NCI-H2196 treated with DMSO at 0.1 percent for 48 hours (cell line): ENCODE data around the gene BTN3A1.
"Not testable (repeated sequence)": the region's sequence is repeated elsewhere in the genome, so short reads cannot be mapped to it uniquely, and the experiment has no call there.

Experiments used
- DNase-seq: peaks from one replicate; lab custom pipeline; 2025; ENCODE audit not compliant: unreplicated experiment; lab: John Stamatoyannopoulos, UW

Gene BTN3A1

DNA sequence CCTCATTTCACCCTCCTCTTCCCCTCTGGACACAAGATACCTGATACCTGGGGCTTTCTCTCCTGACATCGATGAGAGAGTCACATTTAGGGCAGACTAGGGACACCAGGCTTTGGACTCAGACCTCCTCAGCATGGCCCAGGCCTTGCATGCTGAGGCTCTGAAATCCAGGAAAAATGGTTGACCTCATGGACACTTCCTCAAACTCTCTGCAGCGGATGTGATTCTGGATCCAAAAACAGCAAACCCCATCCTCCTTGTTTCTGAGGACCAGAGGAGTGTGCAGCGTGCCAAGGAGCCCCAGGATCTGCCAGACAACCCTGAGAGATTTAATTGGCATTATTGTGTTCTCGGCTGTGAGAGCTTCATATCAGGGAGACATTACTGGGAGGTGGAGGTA, 10.9 kb downstream of the BTN3A1 start:
- DNase-seq = no peak

DNA sequence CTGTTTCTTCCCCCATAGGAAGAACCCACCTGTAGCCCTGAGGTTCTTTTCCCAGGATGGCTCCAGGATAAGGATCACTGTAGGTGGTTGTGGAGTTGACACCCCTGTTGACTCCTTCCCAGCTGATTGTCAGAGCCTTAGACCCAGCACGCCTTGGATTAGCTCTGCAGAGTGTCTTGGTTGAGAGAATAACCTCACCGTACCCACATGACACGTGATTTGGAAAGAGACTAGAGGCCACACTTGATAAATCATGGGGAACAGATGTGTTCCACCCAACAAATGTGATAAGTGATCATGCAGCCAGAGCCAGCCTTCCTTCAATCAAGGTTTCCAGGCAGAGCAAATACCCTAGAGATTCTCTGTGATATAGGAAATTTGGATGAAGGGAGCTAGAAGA, 12.2 kb downstream of the BTN3A1 start:
- DNase-seq = no peak

- DNase-seq = no peak
Measured at GRCh38 chr6:26415036-26415614, 13.1 kb downstream of the BTN3A1 start.

DNA sequence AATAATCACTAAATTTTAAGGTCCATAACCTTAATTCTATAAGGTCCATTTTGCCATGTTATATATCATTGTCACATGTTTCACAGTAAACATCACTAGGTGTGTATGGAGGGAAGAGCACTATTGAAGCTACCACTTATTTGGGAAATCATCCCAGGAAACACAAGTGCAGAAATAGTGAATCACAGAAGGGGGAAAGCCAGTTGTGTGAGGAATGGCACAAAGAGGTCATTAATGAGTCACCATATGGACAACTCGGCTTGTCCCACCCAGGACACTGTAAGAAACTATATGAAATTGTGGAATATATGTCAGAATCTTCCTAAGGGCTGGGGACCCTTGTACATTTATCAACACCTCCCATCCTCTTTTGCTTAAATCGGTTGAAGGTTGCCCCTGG, 13.7 kb downstream of the BTN3A1 start:
- DNase-seq = no peak

DNA sequence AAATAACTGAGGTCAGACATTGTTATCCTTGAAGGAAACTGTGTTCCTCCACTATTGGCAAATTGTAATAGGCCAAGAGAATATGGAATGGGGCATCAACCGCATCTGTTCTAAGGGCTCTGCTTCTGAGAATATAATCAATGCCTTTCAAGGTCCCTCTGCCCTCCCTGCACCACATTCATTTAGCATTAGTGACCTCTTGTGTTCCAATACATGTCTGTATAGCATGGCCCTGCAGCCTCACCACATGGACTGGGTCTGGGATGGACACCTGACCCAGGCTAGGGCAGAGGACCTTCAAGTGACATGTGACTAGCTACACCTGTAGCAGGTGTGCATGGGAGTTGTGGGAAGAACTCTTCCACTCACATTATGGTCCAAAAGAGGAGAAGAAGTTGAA, 14.2 kb downstream of the BTN3A1 start:
- no peak for DNase-seq

DNA sequence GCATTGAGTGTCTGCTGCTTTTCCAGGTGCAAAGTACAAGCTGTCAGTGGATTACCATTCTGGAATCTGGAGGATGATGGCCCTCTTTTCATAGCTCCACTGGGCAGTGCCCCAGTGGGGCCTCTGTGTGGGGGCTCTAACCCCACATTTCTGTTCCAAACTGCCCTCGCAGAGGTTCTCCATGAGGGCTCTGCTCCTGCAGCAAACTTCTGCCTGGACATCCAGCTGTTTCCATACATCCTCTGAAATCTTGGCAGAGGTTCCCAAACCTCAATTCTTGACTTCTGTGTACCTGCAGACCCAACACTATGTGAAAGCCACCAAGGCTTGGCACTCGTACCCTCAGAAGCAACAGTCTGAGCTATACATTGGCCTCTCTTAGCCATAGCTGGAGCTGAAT, 16.0 kb downstream of the BTN3A1 start:
- DNase-seq = not testable (repeated sequence)

GRCh38 chr6:26418795-26419194, 16.7 kb downstream of the BTN3A1 start:
- not testable (repeated sequence) for DNase-seq

GRCh38 chr6:26420688-26421171, 18.7 kb downstream of the BTN3A1 start:
- no peak for DNase-seq

DNA sequence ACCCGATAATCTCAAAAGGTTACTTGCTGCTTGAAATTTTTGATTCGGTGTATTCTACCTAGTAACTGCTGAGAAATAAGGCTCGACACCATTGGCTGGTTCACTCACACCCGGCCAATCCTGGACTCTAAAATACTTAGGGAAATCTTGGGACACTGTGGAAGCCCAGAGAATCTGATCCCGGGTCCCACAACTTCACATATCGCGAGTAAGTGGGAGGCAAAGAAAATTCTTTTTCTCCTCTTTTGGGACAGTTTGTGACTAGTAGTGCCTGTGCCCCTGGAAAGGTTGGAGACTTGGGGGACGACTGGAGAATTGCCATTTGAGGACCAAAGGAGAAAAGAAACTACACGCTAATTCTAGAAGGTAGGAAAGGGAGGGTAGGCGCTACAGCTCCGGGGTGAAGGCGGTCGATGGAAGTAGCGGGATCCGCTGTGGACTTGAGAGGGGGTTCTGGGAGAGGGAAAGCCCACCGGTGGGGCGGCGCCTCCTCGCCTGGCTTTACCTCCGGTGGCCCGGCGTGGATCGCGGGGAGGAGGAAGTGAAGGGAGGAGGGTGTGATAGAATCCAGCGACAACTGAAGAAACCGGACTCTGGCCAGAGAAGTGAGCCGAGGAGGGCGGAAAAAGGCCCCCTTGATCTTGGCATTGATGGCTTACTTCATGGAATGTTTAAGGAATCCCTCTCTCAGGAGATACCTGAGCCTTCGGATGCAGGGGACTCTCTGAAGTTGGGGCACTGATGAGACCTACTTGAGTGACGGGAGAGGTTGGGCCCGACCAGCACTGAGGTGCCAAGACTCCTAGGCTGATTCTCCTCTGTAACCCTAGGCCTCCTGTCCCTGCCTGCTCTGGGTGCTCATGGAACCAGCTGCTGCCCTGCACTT, 19.4 kb downstream of the BTN3A1 start:
- DNase-seq = peak; percentile 67

DNA sequence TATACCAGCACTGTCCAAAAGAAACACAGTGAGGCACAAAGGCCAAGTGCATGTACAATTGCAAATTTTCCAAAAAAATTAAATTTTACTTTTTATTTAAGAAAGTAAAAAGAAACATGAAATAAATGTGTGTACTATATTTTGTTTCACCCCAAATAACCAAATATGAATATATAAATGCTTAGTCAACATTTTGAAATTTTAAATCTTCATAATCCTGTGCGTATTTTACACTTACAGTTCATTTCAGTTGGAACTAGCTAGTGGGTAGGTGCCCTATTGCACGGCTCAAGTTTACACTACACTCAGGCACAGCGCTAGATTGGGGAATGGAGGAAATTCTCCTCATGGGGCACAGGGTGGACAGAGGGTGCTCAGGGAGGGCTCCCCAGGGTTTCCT, 20.3 kb downstream of the BTN3A1 start:
- DNase-seq = no peak

DNA sequence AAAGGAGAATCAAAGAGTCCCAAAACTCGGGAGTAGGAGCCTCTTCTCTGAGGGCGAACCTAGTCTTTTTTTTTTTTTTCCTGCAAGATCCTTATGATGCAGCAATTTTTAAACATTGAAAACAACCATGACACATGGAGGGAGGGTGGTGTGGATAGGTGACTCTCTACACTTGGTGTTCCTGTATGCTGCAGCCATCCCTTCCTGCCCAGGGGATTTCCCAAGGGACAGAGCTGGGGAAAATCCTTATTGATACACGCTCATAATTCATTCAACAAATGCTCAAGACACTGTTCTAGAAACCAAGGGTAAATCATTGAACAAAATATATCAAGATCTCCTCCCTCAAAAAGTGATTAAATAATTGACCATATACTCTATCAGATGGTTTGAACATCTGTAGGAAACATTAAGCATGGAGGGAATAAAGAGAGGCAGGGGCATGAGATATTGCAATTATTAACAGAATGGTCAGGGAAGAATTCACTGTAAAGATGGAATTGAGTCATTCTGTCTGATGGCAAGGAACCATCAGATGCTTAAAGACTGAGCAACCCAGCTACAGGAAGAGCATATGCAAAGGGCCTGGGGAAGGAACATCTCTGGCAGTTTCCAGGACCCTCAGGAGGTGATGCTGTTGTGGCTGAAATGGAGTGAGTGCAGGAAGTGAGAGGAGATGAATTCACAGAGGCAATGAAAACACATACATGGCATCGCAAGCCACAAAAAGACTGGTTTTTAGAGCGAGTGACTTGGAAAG, 24.8 kb downstream of the BTN3A1 start:
- no peak for DNase-seq

DNA sequence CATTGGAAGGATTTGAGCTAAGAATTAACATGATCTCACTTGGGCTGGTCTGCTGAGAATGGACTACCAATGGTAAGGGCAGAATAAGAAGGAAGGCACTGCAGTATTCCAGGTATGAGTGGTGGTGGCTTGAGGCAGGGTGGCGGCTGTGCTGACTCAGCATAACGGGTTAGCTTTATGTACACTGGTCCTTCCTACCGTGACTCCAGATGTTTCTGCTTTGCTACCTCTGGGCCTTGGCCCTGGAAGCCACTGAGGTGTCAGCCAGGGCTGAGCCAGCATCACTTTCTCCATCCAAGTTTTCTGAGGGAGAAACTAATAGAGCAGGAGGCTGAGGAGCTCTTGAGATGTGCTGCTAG, 25.4 kb downstream of the BTN3A1 start:
- DNase-seq = no peak

DNA sequence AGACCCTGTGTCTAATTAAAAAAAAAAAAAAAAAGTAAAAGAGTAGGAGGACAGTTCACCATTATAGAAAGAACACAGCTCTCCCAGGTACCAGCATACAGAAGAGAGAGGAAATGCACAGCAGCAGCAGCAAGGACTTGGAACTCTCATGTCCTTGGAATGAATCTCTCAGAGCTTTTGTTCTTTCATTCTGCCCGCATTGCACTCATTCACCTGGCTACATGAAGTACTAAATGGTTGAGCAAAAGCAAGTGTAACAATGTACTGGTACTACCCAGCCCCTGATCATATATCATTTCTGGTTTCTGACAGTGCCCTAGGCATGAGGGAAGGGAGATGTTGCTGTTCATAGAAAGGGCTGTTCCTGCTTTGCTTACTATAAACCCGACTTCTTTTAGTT, 26.1 kb downstream of the BTN3A1 start:
- no peak for DNase-seq

GRCh38 chr6:26430787-26431186, 28.7 kb downstream of the BTN3A1 start:
- DNase-seq = no peak

- no peak for DNase-seq
Measured at GRCh38 chr6:26431258-26432172, 29.4 kb downstream of the BTN3A1 start.

- no peak for DNase-seq
Measured at GRCh38 chr6:26432627-26433201, 30.6 kb downstream of the BTN3A1 start.

DNA sequence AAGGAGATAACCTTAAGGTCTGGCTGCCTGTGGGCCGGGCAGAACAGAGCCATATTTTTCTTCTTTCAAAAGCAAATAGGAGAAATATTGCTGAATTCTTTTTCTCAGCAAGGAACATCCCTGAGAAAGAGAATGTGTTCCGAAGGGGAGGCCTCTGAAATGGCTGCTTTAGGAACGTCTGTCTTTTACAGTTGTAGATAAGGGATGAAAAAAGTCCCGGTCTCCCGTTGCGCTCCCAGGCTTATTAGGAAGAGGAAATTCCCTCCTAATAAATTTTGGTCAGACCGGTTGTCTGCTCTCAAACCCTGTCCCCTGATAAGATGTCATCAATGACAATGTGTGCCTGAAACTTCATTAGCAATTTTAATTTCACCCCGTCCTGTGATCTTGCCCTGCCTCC, 31.6 kb downstream of the BTN3A1 start:
- DNase-seq = not testable (repeated sequence)

DNA sequence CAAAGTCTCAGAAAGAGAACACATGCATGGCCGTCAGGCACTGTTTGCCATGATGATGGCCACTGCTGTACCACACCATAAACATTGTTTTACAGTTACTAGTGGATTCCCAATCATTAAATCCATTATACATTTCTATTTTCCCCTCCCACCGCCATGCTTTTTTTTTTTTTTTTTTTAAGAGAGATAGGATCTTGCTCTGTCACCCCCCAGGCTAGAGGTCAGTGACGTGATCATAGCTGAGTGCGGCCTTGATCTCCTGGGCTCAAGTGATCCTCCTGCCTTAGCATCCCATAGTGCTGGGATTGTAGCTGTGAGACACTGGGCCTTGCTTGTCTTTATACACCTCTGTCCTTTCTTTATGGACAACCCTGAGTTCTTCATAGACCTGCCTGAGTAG, 33.9 kb downstream of the BTN3A1 start:
- no peak for DNase-seq

DNA sequence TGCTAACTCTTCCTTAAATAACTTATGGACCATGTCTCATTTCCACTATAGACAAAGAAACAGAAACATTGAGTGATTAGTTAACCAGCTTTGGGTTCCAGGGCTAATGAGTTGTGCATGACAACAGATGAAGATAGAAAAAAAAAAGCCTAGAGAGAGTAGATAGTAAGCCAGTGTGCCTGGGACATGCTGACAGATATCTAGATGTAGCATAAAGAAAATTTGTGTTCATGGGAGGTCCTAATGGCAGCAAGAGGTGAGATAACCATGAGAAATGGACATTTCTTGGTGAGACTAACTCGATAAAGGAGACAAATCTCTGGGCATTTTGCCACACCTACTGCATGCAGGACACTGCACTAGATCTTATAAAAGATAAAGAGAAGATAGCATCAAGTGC, 35.5 kb downstream of the BTN3A1 start:
- no peak for DNase-seq

- no peak for DNase-seq
Measured at GRCh38 chr6:26438000-26438399, 35.9 kb downstream of the BTN3A1 start.
